RPMI7951 (cell line): Measurements from ENCODE around the gene MCUR1. TPM values are rescaled to one million over a fixed set of nuclear protein-coding genes. Genes with fewer than 3 reads are reported as not detected.
A peak's percentile ranks its signal among the peaks of the same experiment; 100 is the strongest.
"Not testable (repeated sequence)": the region's sequence is repeated elsewhere in the genome, so short reads cannot be mapped to it uniquely, and the experiment has no call there.

Experiments
- DNase-seq: peaks from one replicate; pipeline ENCODE4 v3.0.0-alpha.2; 2012; ENCODE audit warnings: low read depth
- total RNA-seq: library from RNA; depleted of rRNA; stranded (reverse); fragments of >200 nt; shearing (Covaris generic); gene quantifications from 2 replicates; pipeline ENCODE4 v1.2.3, GENCODE V29; 2014

The MCUR1 gene
- total RNA-seq, 1 experiment from 2014 or later = 23.3 TPM

DNA sequence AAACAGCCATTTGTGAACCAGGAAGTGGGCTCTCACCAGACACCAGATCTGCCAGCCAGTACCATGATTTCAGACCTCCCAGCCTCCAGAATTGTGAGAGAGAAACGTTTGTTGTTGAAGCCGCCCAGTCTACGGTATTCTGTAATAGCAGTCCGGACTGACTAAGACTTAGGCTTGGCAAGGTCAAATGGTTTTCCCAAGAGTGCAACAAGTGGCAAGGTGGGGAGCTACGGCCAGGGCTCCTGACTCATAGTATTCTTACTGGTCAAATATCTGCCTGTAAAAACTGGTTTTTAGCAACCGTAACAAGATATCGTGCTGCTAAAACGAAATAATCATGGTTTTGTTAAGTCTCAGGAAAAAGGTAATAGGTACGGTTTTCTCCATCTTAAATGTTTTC lies 37.8 kb downstream of the MCUR1 start:
- no peak for DNase-seq

GRCh38 chr6:13775466-13775865 lies 38.9 kb downstream of the MCUR1 start:
- DNase-seq = not testable (repeated sequence)

- not testable (repeated sequence) for DNase-seq
Observed at GRCh38 chr6:13772358-13773030, 41.9 kb downstream of the MCUR1 start.

- no peak for DNase-seq
Observed at GRCh38 chr6:13769655-13770053, 44.7 kb downstream of the MCUR1 start.

GRCh38 chr6:13769034-13769654 lies 45.2 kb downstream of the MCUR1 start:
- DNase-seq = no peak

DNA sequence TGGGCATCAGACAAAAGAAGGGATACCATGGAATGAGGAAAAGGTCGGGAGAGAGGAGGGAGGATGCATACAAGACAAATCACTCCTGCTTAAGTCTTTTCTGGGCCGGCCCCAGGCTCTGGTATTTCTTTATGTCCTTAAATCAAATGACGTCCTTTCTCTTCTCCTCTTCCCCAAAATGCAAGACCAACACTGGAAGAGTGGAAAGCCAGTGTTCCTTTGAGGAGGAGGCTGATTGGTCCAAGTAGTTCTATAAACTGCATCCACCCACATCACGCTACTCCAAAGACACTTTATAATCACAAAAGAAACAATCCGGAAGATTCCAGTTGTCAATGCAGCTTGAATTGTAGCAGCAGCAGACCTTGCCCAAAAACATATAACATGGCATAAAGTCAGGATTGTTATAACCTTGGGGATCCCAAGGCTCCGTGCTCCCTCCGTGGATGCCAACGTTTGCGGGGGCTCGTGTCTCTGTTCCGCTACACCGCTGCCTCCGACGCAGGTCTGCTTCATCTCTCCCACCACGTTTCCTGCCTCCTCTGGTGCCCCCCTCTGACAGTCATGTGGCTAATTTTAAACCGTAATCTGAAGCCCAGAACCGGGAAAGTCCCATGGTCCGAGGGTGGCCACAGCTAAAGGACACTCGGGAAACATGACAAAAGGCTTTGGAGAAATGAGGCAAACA lies 47.1 kb downstream of the MCUR1 start:
- peak; percentile 72 for DNase-seq

DNA sequence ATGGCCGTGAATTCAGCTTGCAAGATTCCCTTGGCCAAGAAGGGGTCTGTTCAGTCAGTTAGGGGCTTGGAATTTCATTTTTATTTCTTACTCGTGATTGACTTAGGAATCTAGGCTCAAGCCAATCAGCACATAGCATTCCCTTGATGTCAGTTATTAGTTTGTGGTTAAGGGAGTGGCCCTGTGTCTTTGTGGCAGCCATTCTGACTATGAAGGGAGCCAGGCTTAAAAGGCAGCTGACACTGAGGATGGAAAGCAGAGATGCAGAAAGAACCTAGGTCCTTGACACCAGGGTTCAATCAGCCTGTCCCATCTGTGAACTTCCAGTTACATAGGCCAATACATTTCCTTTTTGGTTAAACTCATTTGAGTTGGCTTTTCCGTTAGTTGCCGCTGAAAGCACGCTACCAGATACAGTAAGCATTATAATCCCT lies 48.1 kb downstream of the MCUR1 start:
- peak; percentile 77 for DNase-seq

- DNase-seq = peak; percentile 27
Observed at GRCh38 chr6:13765570-13765969, 48.8 kb downstream of the MCUR1 start.

DNA sequence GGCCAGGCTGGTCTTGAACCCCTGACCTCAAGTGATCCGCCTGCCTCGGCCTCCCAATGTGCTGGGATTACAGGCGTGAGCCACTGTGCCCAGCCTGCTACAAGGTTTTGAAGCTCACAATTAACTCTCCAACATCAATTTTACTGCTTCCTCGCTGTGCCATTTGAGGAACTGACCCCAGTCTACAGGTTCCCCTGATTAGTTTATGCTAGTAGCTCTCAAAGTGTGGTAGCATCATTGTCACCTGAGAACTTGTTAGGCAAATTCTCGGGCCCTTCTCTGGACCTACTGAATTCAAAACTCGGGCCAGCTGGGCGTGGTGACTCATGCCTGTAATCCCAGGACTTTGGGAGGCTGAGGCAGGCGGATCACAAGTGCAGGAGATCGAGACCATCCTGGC lies 49.4 kb downstream of the MCUR1 start:
- no peak for DNase-seq

GRCh38 chr6:13763740-13764381 lies 50.5 kb downstream of the MCUR1 start:
- DNase-seq = no peak

GRCh38 chr6:13762611-13763441 lies 51.5 kb downstream of the MCUR1 start:
- peak; percentile 85 for DNase-seq

DNA sequence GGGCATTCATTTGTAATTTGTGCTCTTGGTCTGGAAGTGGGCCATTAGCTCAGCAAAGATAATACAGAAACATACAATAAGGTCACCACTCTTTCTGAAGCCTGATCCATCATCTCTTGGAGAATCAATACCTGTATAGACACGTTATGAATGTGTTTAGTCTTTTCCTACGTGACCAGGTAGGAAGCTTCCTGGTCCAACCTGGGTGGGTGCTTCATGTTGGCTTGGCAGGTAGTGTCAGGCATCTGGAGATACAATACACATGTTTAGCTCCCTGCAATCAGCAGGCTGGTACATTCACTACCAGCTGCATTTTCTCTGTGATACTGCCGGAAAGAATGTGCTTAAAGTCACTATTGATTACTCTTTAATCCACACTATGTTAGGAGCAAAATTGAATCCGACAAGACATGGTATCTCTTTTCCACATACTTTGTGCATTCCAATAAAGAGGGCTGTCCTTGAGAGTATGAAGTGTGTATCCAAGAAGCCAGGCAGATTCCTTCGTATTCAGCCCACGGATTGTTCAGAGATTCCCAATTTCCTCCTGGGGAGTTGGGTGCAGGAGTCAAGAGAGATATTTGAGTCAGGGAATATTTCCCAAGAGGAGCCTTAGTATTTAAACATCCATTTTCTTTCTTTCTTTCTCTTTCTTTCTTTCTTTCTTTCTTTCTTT lies 52.9 kb downstream of the MCUR1 start:
- DNase-seq = no peak

- peak; percentile 33 for DNase-seq
Observed at GRCh38 chr6:13760307-13761304, 53.8 kb downstream of the MCUR1 start.

DNA sequence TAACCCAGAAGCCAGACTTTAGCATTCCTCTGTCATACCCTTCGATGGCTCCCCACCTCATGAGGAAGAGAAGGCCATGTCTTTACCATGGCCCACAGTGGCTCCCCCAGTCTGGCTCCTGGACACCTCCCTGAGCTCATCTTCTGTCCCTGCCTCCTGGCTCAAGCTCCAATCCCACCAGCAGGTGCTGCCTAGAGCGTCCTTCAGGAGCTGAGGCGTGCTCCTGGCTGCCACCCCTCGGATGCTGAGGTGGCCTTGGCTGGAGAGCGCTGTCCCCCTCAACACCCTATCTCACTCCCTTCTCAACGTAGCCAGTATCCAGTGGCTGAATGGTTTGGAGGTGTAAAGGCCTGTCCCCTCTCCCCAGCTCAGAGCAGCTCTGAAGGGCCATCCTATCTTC lies 55.3 kb downstream of the MCUR1 start:
- no peak for DNase-seq

DNA sequence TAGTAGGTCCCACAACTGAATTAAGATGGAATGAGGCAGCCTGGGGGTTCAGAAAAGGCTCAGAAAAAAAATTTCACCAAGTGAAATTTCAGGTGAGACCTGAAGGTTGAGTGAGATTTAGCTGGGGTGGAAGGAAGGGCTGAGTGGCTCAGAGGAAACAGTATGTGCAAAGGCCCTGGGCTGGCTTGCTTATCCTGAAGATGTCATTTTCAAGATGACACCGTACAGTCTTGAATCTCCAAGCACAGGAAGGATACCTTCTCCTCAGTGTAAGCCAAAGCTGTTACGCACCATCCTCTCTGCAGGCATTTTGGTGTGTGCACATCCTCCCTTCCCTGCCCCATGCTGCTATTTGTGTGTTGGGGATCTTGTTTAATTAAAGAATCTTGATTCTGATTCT lies 59.7 kb downstream of the MCUR1 start:
- DNase-seq = no peak

GRCh38 chr6:13743736-13744127 lies 70.6 kb downstream of the MCUR1 start:
- DNase-seq = no peak

- no peak for DNase-seq
Observed at GRCh38 chr6:13742961-13743735, 71.2 kb downstream of the MCUR1 start.

DNA sequence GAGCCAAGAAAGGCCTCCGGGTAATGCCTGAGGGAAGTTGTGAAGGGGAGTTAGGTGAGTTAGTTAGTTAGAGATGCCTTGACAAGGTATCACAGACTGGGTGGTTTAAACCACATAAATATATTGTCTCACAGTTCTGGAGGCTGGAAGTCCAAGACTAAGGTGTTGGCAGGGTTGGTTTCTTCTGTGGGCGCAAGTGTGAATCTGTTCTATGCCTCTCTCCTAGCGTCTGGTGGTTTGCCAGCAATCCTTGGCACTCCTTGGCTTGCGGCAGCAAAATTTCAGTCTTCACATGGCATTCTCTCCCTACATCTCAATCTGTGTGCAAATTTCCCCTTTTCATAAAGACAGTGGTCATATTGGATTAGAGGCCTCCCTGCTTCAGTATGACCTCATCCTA lies 73.0 kb downstream of the MCUR1 start:
- no peak for DNase-seq
